B cell (primary cell): ENCODE results near the gene ROBO2. TPM values are rescaled to one million over a fixed set of nuclear protein-coding genes. Genes with fewer than 3 reads are reported as not detected.

Source experiments
- ATAC-seq: fragments of 200-7000 bp; cut with Tn5 transposase; one replicate; pipeline ENCODE4 v1.10.0; 2021; ENCODE audit warnings: low read depth, mild to moderate bottlenecking, moderate number of reproducible peaks, moderate library complexity
- CTCF ChIA-PET: fragments of 350-600 bp; sonication (Branson Sonifier 250); formaldehyde crosslinking; loops from one replicate; lab custom pipeline; 2021; ENCODE audit warnings: antibody characterized with exemption, inconsistent platforms; lab: Charles Lee
- POLR2A ChIA-PET: fragments of 350-600 bp; sonication (Branson Sonifier 250); formaldehyde crosslinking; loops from one replicate; lab custom pipeline; 2021; ENCODE audit warnings: antibody characterized with exemption; lab: Charles Lee
- DNase-seq: peaks from one replicate; pipeline ENCODE4 v3.0.0; 2013
- H2AFZ ChIP-seq: 2 replicates; pipeline ENCODE4 v1.6.1; 2012; ENCODE audit warnings: mild to moderate bottlenecking, low read depth, low read length; ENCODE audit not compliant: insufficient read depth, poor library complexity, severe bottlenecking
- H3K27ac ChIP-seq, 2 donors: 1 replicate in 1 of 2; 2 replicates in 1 of 2; pipeline ENCODE4 v1.5.1; 2012 to 2013; ENCODE audit warnings: low read length in 2 of 2, mild to moderate bottlenecking in 2 of 2, moderate library complexity in 1 of 2
- H3K27me3 ChIP-seq, 4 experiments: fragments of 200-600 bp in 1 of 4; sonication (generic) in 1 of 4; replicated peaks in 1 of 4; 1 replicate in 2 of 4; 2 replicates in 2 of 4; pipeline versions ENCODE4 v1.6.1 to v1.7.0; 2013 to 2016; ENCODE audit warnings: low read length in 3 of 4, mild to moderate bottlenecking in 2 of 4, mixed read lengths in 1 of 4, moderate library complexity in 1 of 4; ENCODE audit not compliant: insufficient read depth in 4 of 4, control insufficient read depth in 3 of 4; ENCODE audit errors: control extremely low read depth in 1 of 4
- H3K36me3 ChIP-seq, 2 experiments: replicated peaks in 1 of 2; 1 replicate in 1 of 2; 2 replicates in 1 of 2; pipeline versions ENCODE4 v1.6.1 to v1.7.1; 2013; ENCODE audit warnings: low read length in 1 of 2; ENCODE audit not compliant: insufficient read depth in 2 of 2, control insufficient read depth in 1 of 2; ENCODE audit errors: control extremely low read depth in 1 of 2, extremely low read depth in 1 of 2
- H3K4me1 ChIP-seq, 2 donors: fragments of 200-600 bp in 1 of 2; sonication (generic) in 1 of 2; 1 replicate in 1 of 2; 2 replicates in 1 of 2; pipeline versions ENCODE4 v1.5.1 to v1.6.1; 2013 to 2017; ENCODE audit warnings: low read length in 2 of 2; ENCODE audit not compliant: control insufficient read depth in 2 of 2, insufficient read depth in 2 of 2
- H3K4me2 ChIP-seq: replicated peaks from 2 replicates; pipeline ENCODE3; 2012; ENCODE audit warnings: mild to moderate bottlenecking, low read depth, low read length; ENCODE audit not compliant: poor library complexity, severe bottlenecking
- H3K4me3 ChIP-seq, 5 experiments: fragments of 200-600 bp in 1 of 5; sonication (generic) in 1 of 5; 1 replicate in 3 of 5; 2 replicates in 2 of 5; pipeline versions ENCODE4 v1.5.1 to v1.7.0; 2011 to 2016; ENCODE audit warnings: low read length in 4 of 5, mild to moderate bottlenecking in 4 of 5, low read depth in 2 of 5, control low read depth in 1 of 5, moderate library complexity in 1 of 5; ENCODE audit not compliant: insufficient read depth in 1 of 5; ENCODE audit errors: control extremely low read depth in 1 of 5, extremely low read depth in 1 of 5
- H3K79me2 ChIP-seq: fragments of 200-600 bp; sonication (generic); one replicate; pipeline ENCODE4 v1.6.0; 2016; ENCODE audit warnings: low read length; ENCODE audit not compliant: control insufficient read depth, insufficient read depth
- H3K9ac ChIP-seq: fragments of 200-600 bp; sonication (generic); 2 replicates; pipeline ENCODE4 v1.6.1; 2017; ENCODE audit warnings: mild to moderate bottlenecking, low read length, moderate library complexity
- H3K9me3 ChIP-seq, 3 donors: one replicate each; pipeline versions ENCODE4 v1.6.1 to v1.7.1; 2013; ENCODE audit warnings: low read length in 2 of 3; ENCODE audit not compliant: control insufficient read depth in 2 of 3, insufficient read depth in 1 of 3; ENCODE audit errors: control extremely low read depth in 1 of 3
- H4K20me1 ChIP-seq: 2 replicates; pipeline ENCODE4 v1.6.0; 2012; ENCODE audit warnings: mild to moderate bottlenecking, low read length; ENCODE audit not compliant: insufficient read depth, control insufficient read depth, poor library complexity, severe bottlenecking
- H3K27ac Mint-ChIP-seq: one replicate; pipeline ENCODE4 v1.8.0; 2021; ENCODE audit warnings: mixed read lengths
- H3K27me3 Mint-ChIP-seq: one replicate; pipeline ENCODE4 v1.8.0; 2021; ENCODE audit warnings: mixed read lengths
- H3K4me1 Mint-ChIP-seq: one replicate; pipeline ENCODE4 v1.8.0; 2021; ENCODE audit warnings: mixed read lengths
- H3K4me3 Mint-ChIP-seq: one replicate; pipeline ENCODE4 v1.8.0; 2021; ENCODE audit warnings: mixed read lengths
- H3K9me3 Mint-ChIP-seq: one replicate; pipeline ENCODE4 v1.8.0; 2022; ENCODE audit warnings: mixed read lengths; ENCODE audit not compliant: insufficient read depth
- EZH2 ChIP-seq: IDR thresholded peaks from 2 replicates; pipeline ENCODE4 v1.6.1; 2012; ENCODE audit warnings: borderline replicate concordance, low read depth, mild to moderate bottlenecking, moderate library complexity, low read length; ENCODE audit not compliant: insufficient read depth, poor library complexity, severe bottlenecking
- WGBS: methylation state at CpG from one replicate; pipeline ENCODE4 v1.1.5; 2013; ENCODE audit warnings: missing lambda C conversion rate; ENCODE audit not compliant: insufficient coverage; 5-methylcytosine and 5-hydroxymethylcytosine counted together
- intact Hi-C: fragments of 100-400 bp; cut with micrococcal nuclease; formaldehyde crosslinking; loops from one replicate; pipeline ENCODE4 v1.10.0; 2022
- polyA plus RNA-seq: library from polyadenylated mRNA; depleted of rRNA; stranded (reverse); fragments of >200 nt; gene quantifications from 2 replicates; pipeline ENCODE4 v1.2.3, GENCODE V29; 2012
- total RNA-seq, 2 donors: library from RNA; stranded (reverse); fragments of 120-200 nt in 1 of 2; gene quantifications; 1 replicate in 1 of 2; 2 replicates in 1 of 2; pipeline versions ENCODE4 v1.2.3 to v1.2.4, GENCODE V29; 2013 to 2022
- TF ChIP-seq, protein P1 (sequence below): fragments of 200-600 bp; IDR thresholded peaks from one replicate; pipeline ENCODE4 v1.8.0; 2022; ENCODE audit warnings: antibody characterized with exemption, mild to moderate bottlenecking

ROBO2 gene
- total and polyA plus RNA-seq, 2 donors (not counting 1 experiment from before 2014, with no cell fraction given): not detected

DNA sequence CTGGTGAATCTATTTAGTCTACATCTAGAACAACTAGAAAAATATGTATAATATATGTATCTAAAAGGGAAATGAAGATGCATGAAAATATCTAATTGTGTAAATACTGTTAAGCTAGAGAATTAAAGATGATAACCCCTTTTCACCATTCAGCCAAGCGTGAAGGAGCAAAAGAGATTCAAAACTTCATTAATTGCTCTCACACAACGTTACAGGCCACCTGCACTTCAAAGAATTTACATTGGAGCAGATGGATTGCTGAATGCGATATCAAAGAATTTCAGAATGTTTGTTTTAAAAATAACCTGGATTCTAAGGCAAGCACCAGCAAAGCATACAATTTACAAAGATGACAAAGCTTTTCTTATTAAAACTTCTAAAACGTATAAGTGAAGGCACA lies 243.2 kb downstream of the ROBO2 start:
- TF ChIP-seq, protein P1, sequence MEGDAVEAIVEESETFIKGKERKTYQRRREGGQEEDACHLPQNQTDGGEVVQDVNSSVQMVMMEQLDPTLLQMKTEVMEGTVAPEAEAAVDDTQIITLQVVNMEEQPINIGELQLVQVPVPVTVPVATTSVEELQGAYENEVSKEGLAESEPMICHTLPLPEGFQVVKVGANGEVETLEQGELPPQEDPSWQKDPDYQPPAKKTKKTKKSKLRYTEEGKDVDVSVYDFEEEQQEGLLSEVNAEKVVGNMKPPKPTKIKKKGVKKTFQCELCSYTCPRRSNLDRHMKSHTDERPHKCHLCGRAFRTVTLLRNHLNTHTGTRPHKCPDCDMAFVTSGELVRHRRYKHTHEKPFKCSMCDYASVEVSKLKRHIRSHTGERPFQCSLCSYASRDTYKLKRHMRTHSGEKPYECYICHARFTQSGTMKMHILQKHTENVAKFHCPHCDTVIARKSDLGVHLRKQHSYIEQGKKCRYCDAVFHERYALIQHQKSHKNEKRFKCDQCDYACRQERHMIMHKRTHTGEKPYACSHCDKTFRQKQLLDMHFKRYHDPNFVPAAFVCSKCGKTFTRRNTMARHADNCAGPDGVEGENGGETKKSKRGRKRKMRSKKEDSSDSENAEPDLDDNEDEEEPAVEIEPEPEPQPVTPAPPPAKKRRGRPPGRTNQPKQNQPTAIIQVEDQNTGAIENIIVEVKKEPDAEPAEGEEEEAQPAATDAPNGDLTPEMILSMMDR: no peak
- TF ChIP-seq EZH2: no peak
- H3K36me3 ChIP-seq: no peaks in the 10 kb centered on the region
- H3K27ac ChIP-seq: no peak overlapping the region
- no peak overlapping the region for H3K4me3 ChIP-seq
- no peak overlapping the region for H3K4me2 ChIP-seq
- POLR2A ChIA-PET: no interaction called here
- H3K9me3 ChIP-seq: no peaks in the 10 kb centered on the region
- no peaks in the 10 kb centered on the region for H4K20me1 ChIP-seq
- Mint-ChIP-seq H3K9me3 (no peaks in the 10 kb centered on the region), H3K27me3 (no peaks in the 10 kb centered on the region), H3K27ac (no peak overlapping the region), H3K4me1 (no peaks in the 10 kb centered on the region), H3K4me3 (no peak overlapping the region)
- CTCF ChIA-PET: interaction anchor here (0.6 kb wide), 1 partner anchor 1752 kb away, joined by 3 read pairs; no protein-coding TSS in a partner anchor
- H2AFZ ChIP-seq: no peak overlapping the region
- no CpG with 5 or more reads among the region's 4 CpGs for WGBS
- no peak for DNase-seq
- intact Hi-C loops: no loop called here
- H3K4me1 ChIP-seq: no peaks in the 10 kb centered on the region
- no peaks in the 10 kb centered on the region for H3K79me2 ChIP-seq
- no peak overlapping the region for H3K9ac ChIP-seq
- H3K27me3 ChIP-seq: no peaks in the 10 kb centered on the region
- ATAC-seq: no peak

DNA sequence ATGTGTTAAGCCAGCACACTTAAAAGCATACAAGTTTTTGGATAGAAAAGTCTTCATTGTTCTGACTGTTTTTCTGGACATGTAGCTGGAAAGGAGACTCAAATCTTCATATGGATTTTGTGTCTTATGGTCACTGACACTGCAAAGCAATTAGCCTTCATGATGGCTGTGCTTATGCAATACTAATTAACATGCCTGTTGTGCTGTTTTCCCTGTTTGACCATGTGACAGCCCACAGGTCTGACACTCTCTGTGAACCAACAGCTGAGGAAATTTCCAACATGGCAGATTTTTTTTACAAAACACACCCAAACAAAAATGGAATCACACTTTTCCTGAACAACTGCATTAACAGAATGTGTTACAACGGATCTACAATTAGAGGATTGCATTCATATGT lies 248.4 kb downstream of the ROBO2 start:
- TF ChIP-seq, protein P1: no peak
- TF ChIP-seq EZH2: no peak
- H3K9me3 Mint-ChIP-seq: peaks cover 3% of the 10 kb centered on the region
- Histone ChIP-seq H3K9ac (no peak overlapping the region), H3K79me2 (no peaks in the 10 kb centered on the region), H3K9me3 (no peaks in the 10 kb centered on the region), H3K27ac (no peak overlapping the region), H3K4me2 (no peak overlapping the region), H3K36me3 (no peaks in the 10 kb centered on the region), H4K20me1 (no peaks in the 10 kb centered on the region), H3K4me3 (no peak overlapping the region), H3K27me3 (no peaks in the 10 kb centered on the region), H2AFZ (no peak overlapping the region), H3K4me1 (no peaks in the 10 kb centered on the region)
- POLR2A ChIA-PET: no interaction called here
- CTCF ChIA-PET: no interaction called here
- no peak for ATAC-seq
- DNase-seq: no peak
- no peak overlapping the region for H3K27ac Mint-ChIP-seq
- no peaks in the 10 kb centered on the region for H3K27me3 Mint-ChIP-seq
- intact Hi-C loops: no loop called here
- no peak overlapping the region for H3K4me3 Mint-ChIP-seq
- WGBS: no CpG with 5 or more reads among the region's 1 CpG
- no peaks in the 10 kb centered on the region for H3K4me1 Mint-ChIP-seq
